HPDE6-E6E7 (cell line): ENCODE data around the gene TMEFF1.

Experiments
- DNase-seq: peaks from one replicate; pipeline ENCODE4 v3.0.0; 2011; ENCODE audit warnings: missing footprints; ENCODE audit errors: extremely low spot score

Gene TMEFF1

GRCh38 chr9:100447041-100447440, 25.9 kb upstream of the TMEFF1 start:
- no peak for DNase-seq

GRCh38 chr9:100448266-100448665, 24.7 kb upstream of the TMEFF1 start:
- no peak for DNase-seq

- no peak for DNase-seq
Observed at GRCh38 chr9:100449420-100449819, 23.5 kb upstream of the TMEFF1 start.

- no peak for DNase-seq
Observed at GRCh38 chr9:100452894-100453293, 20.1 kb upstream of the TMEFF1 start.

GRCh38 chr9:100455470-100455869, 17.5 kb upstream of the TMEFF1 start:
- DNase-seq = no peak

GRCh38 chr9:100457517-100457916, 15.4 kb upstream of the TMEFF1 start:
- DNase-seq = no peak

- DNase-seq = no peak
Observed at GRCh38 chr9:100459963-100460362, 13.0 kb upstream of the TMEFF1 start.

GRCh38 chr9:100465274-100465673, 7.7 kb upstream of the TMEFF1 start:
- DNase-seq = no peak

GRCh38 chr9:100465761-100466160, 7.2 kb upstream of the TMEFF1 start:
- DNase-seq = no peak

- DNase-seq = no peak
Observed at GRCh38 chr9:100466171-100466828, 6.6 kb upstream of the TMEFF1 start.

- no peak for DNase-seq
Observed at GRCh38 chr9:100466829-100467221, 6.1 kb upstream of the TMEFF1 start.

GRCh38 chr9:100468041-100468440, 4.9 kb upstream of the TMEFF1 start:
- no peak for DNase-seq

- DNase-seq = no peak
Observed at GRCh38 chr9:100472268-100472667, 681 bp upstream of the TMEFF1 start.

- DNase-seq = no peak
Observed at GRCh38 chr9:100473276-100474081, 530 bp downstream of the TMEFF1 start.

- no peak for DNase-seq
Observed at GRCh38 chr9:100474082-100474923, 1.4 kb downstream of the TMEFF1 start.

GRCh38 chr9:100474924-100475276, 2.0 kb downstream of the TMEFF1 start:
- DNase-seq = no peak

GRCh38 chr9:100477241-100477640, 4.3 kb downstream of the TMEFF1 start:
- no peak for DNase-seq

- DNase-seq = no peak
Observed at GRCh38 chr9:100478192-100478591, 5.2 kb downstream of the TMEFF1 start.

GRCh38 chr9:100479820-100480219, 6.9 kb downstream of the TMEFF1 start:
- no peak for DNase-seq

- DNase-seq = no peak
Observed at GRCh38 chr9:100485196-100485595, 12.2 kb downstream of the TMEFF1 start.

GRCh38 chr9:100486479-100487176, 13.7 kb downstream of the TMEFF1 start:
- DNase-seq = no peak

- no peak for DNase-seq
Observed at GRCh38 chr9:100488177-100488576, 15.2 kb downstream of the TMEFF1 start.
